GM12874 (cell line): ENCODE data around the gene ADAMTSL3.

Experiments used
- TF ChIP-seq, protein P1 (sequence below): IDR thresholded peaks from 2 replicates; pipeline ENCODE4 v1.5.1; 2011; ENCODE audit warnings: low read depth, mild to moderate bottlenecking, control low read depth, low read length, moderate library complexity; ENCODE audit not compliant: insufficient read depth

ADAMTSL3 gene

DNA sequence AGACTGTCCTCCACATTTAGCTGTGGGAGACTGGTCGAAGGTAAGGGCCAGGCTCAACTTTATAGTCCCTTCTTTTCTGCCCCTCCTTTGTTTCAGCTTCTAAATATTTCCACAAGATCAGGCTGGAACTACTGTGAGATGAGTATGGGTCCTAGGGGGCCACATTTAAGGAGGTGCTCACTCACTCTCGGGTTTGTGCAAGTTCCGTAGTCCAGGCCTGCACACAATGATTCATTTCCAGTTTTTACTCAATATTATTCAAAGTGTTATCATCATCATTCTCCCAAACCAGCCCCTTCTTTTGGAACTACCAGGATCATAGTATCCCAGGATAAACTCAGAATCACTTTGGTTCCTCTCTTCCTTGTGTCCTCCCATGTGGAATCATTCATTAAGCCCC, 289.1 kb downstream of the ADAMTSL3 start:
- TF ChIP-seq, protein P1, sequence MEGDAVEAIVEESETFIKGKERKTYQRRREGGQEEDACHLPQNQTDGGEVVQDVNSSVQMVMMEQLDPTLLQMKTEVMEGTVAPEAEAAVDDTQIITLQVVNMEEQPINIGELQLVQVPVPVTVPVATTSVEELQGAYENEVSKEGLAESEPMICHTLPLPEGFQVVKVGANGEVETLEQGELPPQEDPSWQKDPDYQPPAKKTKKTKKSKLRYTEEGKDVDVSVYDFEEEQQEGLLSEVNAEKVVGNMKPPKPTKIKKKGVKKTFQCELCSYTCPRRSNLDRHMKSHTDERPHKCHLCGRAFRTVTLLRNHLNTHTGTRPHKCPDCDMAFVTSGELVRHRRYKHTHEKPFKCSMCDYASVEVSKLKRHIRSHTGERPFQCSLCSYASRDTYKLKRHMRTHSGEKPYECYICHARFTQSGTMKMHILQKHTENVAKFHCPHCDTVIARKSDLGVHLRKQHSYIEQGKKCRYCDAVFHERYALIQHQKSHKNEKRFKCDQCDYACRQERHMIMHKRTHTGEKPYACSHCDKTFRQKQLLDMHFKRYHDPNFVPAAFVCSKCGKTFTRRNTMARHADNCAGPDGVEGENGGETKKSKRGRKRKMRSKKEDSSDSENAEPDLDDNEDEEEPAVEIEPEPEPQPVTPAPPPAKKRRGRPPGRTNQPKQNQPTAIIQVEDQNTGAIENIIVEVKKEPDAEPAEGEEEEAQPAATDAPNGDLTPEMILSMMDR: no peak

DNA sequence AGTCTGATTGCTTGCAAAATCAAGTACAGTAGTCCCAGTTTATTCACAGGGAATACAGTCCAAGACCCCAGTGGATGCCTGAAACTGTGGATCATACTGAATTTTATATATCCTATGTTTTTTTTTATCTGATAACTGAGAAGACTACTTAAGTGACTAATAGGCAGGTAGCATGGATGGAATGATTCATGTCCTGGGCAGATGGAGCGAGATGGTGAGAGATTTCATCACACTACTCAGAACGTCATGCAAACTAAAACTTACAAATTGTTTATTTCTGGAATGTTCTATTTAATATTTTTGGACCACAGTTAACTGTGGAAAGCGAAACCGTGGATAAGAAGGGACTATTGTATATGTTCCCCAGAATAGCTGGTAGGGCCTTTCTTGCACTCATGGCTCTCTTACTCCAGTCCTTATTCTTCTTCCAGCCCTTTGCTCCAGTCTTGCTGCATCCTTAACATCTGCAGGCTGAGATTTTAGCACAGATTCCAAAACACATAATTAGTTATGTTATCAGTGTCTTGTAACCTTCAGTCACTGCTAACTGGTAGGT, 290.0 kb downstream of the ADAMTSL3 start:
- TF ChIP-seq, protein P1: no peak

DNA sequence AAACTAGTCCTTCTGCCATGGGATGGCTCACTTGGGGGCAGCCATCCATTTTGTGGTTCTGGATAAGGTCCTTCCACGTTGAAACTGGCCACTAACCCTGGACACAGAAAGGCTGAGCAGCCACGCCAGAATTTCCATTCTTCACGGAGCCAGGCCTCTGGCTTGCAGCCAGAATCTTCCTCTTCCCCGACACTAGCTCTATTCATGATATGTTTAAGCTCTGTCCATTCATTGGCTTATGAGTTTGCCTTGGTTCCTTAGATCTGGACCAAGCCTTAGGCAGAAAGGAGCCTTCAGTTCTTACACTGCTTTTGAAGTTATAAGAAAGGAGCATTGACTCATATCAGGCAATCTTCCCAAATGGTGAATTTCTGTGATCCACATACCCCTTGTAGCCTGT, 293.2 kb downstream of the ADAMTSL3 start:
- TF ChIP-seq, protein P1: no peak

DNA sequence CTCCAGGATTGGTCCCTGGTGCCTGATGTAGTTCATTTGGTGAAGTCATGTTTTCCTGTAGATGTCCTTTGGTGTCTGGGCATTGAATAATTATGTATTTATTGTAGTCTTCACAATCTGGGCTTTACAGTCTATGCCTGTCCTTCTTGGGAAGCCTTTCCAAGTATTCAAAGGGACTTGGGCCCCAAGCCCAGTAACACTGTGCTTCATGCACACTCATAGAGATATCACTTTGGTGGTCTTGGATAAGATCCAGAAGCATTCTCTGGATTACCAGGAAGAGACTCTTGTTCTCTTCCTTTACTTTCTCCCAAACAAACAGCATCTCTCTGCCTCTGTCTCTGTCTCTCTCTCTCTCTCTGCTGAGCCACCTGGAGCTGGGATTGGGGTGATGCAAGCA, 300.6 kb downstream of the ADAMTSL3 start:
- TF ChIP-seq, protein P1: no peak

DNA sequence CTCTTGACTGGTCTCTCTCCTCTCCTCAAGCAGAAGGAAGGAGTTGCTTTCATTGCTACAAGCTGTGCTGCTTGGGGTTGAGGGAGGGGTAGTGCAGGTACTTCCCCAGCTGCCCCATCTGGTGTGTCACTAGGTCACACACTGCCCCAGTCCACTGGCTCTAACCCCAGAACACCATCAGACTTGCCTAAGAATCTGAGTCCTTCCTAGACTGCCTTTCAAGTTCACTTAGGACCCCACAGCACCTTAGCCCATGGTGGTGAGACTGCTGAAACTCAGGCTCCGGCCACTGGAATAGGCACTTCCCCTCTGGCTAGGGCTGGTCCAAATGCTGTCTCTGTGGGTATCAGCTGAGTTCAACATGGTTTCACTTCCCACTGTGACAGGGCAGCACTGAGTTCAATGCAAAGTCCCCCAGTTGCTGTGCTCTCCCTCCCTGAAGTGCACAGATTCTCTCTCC, 301.9 kb downstream of the ADAMTSL3 start:
- TF ChIP-seq, protein P1: no peak

DNA sequence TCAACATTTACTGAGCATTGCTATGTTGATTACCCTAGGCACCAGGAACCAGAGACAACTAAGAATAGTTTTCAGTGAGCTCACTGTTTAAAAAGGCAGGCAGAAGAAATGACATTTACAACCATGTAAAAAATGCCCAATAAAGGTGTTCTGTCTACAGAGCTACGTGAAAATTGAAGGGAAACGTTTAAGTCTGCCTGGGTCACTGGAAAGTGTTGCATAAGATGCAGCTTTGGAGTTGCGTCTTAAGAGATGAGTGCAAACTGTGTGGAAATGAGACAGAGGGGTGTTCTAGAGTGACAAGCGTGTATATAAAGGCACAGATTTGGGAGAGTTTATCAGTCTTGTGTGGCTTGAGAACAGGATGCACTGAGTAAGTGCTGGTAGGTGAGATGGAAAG, 303.0 kb downstream of the ADAMTSL3 start:
- TF ChIP-seq, protein P1: no peak

DNA sequence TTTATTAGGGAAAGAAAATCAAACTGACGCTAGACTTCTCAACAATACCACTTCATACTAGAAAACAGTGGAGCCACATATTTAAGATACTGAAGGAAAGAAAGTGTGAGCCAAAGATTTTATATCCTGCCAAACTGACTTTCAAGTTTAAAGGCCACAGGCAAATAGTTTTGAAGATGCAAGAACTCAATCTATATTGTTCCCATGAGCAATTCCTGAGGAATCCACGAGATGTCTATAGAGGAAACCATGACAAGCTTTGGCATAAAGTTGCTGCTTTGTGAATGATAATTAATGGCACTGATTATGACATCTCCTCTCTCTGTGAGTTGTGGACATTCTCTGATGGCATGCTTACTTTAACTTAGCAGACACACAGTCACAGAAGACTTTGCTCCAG, 305.6 kb downstream of the ADAMTSL3 start:
- TF ChIP-seq, protein P1: no peak

DNA sequence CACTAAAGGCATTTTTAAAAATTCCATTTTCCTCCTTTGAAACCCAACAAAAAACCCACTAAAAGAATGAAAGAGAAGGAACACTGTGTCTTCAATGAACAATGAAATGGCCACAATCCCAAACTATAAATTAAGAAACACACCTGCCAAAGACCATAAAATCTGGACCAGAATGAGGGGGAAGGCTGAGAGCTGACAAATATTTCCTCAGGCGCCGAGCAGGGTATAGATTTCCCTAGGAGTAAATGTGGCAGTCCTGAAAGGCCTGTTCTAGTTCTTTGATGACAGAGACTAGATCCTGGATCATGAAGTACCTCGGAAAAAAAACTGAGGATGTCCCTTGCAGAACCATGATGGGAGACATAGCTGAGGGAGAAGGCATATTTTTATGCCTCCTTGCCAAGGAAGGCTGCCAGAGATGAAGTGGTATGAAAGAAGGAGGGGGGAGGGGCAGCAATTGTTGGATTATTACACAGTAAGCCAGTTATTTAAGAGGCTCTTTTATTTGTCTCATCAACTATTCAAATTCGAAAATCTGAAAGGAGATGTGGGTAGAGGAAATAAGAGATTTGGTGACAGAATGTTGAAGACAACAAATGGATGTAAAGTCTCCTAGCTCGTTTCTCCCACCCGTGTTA, 306.4 kb downstream of the ADAMTSL3 start:
- TF ChIP-seq, protein P1: no peak
